ENCODE measurements around the gene FAM20A. TPM values are rescaled to one million over a fixed set of nuclear protein-coding genes. Genes with fewer than 3 reads are reported as not detected.

FAM20A gene
- total and polyA plus RNA-seq, 9 of the 15 experiments (the other 6 are each of a cell fraction or from before 2014, with no cell fraction given), result 0.07 TPM; not detected in 8

DNA sequence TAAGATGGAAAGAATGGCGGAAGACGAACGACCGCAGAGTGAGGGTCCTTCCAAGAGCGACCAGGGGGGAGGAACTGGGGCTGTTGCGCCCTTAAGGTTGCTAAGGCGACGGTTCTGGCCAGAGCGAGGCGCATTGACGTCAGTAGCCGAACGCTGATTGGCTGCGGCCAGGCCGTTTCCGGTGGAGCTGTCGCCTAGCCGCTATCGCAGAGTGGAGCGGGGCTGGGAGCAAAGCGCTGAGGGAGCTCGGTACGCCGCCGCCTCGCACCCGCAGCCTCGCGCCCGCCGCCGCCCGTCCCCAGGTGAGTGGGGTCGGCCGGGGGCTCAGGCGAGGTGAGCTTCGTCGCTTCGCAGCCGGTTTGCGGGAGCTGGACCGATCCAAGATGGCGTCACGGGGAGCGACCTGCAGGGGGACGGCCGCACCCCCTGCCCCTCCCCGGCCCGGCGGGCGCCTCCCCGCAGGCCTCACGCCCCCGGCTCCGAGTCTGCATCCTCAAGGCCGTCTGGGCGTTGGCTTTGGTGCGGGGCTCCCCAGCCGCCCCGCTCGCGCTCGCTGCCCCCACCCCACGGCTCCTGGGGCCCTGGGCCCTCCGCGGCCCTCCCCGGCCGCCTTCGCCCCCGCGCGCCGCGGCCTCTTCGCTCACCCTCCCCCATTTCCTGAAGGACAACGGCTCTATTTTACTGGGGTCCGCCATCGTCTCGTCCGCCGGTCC is 88.8 kb downstream of the FAM20A start, which contains the start of gene PRKAR1A (continued):
- TF ChIP-seq, protein P1, sequence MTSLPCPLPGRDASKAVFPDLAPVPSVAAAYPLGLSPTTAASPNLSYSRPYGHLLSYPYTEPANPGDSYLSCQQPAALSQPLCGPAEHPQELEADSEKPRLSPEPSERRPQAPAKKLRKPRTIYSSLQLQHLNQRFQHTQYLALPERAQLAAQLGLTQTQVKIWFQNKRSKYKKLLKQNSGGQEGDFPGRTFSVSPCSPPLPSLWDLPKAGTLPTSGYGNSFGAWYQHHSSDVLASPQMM (CRISPR knock-in tag; IDR thresholded peaks at IDR 0.05), result no peak
- TF ChIP-seq ZNF707 (CRISPR knock-in tag; conservative IDR thresholded peaks at IDR 0.05) (no peak), BRD9 (IDR thresholded peaks at IDR 0.05; ENCODE audit: low read depth, partially characterized antibody) (no peak), HNRNPLL (IDR thresholded peaks at IDR 0.05; ENCODE audit: low read depth, low read length, poor library complexity, severe bottlenecking) (no peak), ZNF695 (CRISPR knock-in tag; IDR thresholded peaks at IDR 0.05) (no peak), SMAD4 (CRISPR knock-in tag; conservative IDR thresholded peaks at IDR 0.05) (no peak), RAD21 (CRISPR knock-in tag; conservative IDR thresholded peaks at IDR 0.05 in 1 of 2, IDR thresholded peaks at IDR 0.05 in 1 of 2) (no peak), MCM3 (IDR thresholded peaks at IDR 0.05) (no peak), ZSCAN32 (CRISPR knock-in tag; IDR thresholded peaks at IDR 0.05) (no peak), ZNF696 (CRISPR knock-in tag; conservative IDR thresholded peaks at IDR 0.05) (no peak), KLF10 (CRISPR knock-in tag; IDR thresholded peaks at IDR 0.05) (no peak), L3MBTL2 (IDR thresholded peaks at IDR 0.05) (no peak), XRCC3 (IDR thresholded peaks at IDR 0.05) (no peak), BDP1 (IDR thresholded peaks at IDR 0.05; ENCODE audit: insufficient read depth, insufficient read length) (no peak), ZNF830 (CRISPR knock-in tag; IDR thresholded peaks at IDR 0.05) (no peak), CHD4 (IDR thresholded peaks at IDR 0.05; ENCODE audit: insufficient read depth, insufficient replicate concordance, low read depth, low read length, poor library complexity, severe bottlenecking) (no peak), TAF9B (IDR thresholded peaks at IDR 0.05; ENCODE audit: partially characterized antibody) (no peak), ZNF143 (CRISPR knock-in tag; IDR thresholded peaks at IDR 0.05) (no peak), YBX1 (IDR thresholded peaks at IDR 0.05) (no peak), CEBPB (tag; IDR thresholded peaks at IDR 0.05) (no peak), POLR2AphosphoS5 (IDR thresholded peaks at IDR 0.05; ENCODE audit: control insufficient read depth, insufficient read depth, low read depth, low read length) (peak; percentile 54; the same call in 1 of the 2 replicates)
- TF ChIP-seq, protein P2, sequence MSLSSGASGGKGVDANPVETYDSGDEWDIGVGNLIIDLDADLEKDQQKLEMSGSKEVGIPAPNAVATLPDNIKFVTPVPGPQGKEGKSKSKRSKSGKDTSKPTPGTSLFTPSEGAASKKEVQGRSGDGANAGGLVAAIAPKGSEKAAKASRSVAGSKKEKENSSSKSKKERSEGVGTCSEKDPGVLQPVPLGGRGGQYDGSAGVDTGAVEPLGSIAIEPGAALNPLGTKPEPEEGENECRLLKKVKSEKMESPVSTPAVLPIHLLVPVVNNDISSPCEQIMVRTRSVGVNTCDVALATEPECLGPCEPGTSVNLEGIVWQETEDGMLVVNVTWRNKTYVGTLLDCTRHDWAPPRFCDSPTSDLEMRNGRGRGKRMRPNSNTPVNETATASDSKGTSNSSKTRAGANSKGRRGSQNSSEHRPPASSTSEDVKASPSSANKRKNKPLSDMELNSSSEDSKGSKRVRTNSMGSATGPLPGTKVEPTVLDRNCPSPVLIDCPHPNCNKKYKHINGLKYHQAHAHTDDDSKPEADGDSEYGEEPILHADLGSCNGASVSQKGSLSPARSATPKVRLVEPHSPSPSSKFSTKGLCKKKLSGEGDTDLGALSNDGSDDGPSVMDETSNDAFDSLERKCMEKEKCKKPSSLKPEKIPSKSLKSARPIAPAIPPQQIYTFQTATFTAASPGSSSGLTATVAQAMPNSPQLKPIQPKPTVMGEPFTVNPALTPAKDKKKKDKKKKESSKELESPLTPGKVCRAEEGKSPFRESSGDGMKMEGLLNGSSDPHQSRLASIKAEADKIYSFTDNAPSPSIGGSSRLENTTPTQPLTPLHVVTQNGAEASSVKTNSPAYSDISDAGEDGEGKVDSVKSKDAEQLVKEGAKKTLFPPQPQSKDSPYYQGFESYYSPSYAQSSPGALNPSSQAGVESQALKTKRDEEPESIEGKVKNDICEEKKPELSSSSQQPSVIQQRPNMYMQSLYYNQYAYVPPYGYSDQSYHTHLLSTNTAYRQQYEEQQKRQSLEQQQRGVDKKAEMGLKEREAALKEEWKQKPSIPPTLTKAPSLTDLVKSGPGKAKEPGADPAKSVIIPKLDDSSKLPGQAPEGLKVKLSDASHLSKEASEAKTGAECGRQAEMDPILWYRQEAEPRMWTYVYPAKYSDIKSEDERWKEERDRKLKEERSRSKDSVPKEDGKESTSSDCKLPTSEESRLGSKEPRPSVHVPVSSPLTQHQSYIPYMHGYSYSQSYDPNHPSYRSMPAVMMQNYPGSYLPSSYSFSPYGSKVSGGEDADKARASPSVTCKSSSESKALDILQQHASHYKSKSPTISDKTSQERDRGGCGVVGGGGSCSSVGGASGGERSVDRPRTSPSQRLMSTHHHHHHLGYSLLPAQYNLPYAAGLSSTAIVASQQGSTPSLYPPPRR (CRISPR knock-in tag; IDR thresholded peaks at IDR 0.05; ENCODE audit: borderline replicate concordance), result no peak
- TF ChIP-seq, protein P3, sequence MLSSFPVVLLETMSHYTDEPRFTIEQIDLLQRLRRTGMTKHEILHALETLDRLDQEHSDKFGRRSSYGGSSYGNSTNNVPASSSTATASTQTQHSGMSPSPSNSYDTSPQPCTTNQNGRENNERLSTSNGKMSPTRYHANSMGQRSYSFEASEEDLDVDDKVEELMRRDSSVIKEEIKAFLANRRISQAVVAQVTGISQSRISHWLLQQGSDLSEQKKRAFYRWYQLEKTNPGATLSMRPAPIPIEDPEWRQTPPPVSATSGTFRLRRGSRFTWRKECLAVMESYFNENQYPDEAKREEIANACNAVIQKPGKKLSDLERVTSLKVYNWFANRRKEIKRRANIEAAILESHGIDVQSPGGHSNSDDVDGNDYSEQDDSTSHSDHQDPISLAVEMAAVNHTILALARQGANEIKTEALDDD (IDR thresholded peaks at IDR 0.05), result no peak

Measured in K562 (cell line).